Transverse colon (tissue), 3 donors: Measurements from ENCODE around the gene GNA15.

Source experiments
- POLR2A ChIP-seq: fragments of 450-650 bp; IDR thresholded peaks from one replicate; pipeline ENCODE4 v1.6.1; 2016; ENCODE audit warnings: antibody characterized with exemption, mild to moderate bottlenecking, moderate library complexity
- TF ChIP-seq, protein P1 (sequence below), 5 experiments: fragments of 200-600 bp in 3 of 5; fragments of 450-650 bp in 2 of 5; sonication (generic) in 3 of 5; IDR thresholded peaks; 1 replicate in 2 of 5; 2 replicates in 3 of 5; pipeline ENCODE4 v1.5.1; 2016 to 2017; ENCODE audit warnings: antibody characterized with exemption in 5 of 5, inconsistent platforms in 3 of 5, mild to moderate bottlenecking in 2 of 5, moderate library complexity in 1 of 5

DNA sequence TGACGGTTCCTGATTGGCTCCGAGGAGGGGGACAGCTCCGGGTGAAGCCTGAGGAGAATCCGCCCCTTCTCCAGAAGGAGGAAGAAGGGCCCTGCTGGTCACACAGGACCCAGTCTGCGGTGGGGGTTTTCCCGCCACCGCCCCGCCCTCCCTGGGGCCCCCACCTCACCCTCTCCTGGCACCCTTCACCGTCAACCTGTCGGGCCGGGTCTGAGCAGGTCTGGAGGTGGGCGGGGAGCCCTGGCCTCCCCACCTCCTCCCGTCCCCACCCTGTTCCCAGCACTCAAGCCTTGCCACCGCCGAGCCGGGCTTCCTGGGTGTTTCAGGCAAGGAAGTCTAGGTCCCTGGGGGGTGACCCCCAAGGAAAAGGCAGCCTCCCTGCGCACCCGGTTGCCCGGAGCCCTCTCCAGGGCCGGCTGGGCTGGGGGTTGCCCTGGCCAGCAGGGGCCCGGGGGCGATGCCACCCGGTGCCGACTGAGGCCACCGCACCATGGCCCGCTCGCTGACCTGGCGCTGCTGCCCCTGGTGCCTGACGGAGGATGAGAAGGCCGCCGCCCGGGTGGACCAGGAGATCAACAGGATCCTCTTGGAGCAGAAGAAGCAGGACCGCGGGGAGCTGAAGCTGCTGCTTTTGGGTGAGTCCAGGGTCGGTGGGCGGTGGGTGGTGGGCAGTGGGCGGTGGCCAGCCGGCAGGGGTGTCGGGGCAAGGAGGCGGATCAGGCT, at the start of gene GNA15:
- TF ChIP-seq, protein P1, sequence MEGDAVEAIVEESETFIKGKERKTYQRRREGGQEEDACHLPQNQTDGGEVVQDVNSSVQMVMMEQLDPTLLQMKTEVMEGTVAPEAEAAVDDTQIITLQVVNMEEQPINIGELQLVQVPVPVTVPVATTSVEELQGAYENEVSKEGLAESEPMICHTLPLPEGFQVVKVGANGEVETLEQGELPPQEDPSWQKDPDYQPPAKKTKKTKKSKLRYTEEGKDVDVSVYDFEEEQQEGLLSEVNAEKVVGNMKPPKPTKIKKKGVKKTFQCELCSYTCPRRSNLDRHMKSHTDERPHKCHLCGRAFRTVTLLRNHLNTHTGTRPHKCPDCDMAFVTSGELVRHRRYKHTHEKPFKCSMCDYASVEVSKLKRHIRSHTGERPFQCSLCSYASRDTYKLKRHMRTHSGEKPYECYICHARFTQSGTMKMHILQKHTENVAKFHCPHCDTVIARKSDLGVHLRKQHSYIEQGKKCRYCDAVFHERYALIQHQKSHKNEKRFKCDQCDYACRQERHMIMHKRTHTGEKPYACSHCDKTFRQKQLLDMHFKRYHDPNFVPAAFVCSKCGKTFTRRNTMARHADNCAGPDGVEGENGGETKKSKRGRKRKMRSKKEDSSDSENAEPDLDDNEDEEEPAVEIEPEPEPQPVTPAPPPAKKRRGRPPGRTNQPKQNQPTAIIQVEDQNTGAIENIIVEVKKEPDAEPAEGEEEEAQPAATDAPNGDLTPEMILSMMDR (IDR thresholded peaks at IDR 0.05): no peak
- no peak for TF ChIP-seq POLR2A
